GM23248 (cell line): Measurements from ENCODE around the gene TMEM106A.
"Not testable (repeated sequence)": the region's sequence is repeated elsewhere in the genome, so short reads cannot be mapped to it uniquely, and the experiment has no call there.

Source experiments
- EZH2 ChIP-seq: fragments of 200-600 bp; sonication (generic); IDR thresholded peaks from 2 replicates; pipeline ENCODE4 v1.6.1; 2018; ENCODE audit warnings: antibody characterized with exemption, mild to moderate bottlenecking; ENCODE audit not compliant: insufficient read depth, poor library complexity, severe bottlenecking
- EZH2phosphoT487 ChIP-seq: fragments of 200-600 bp; sonication (generic); IDR thresholded peaks from 2 replicates; pipeline ENCODE4 v1.6.1; 2018; ENCODE audit warnings: antibody characterized with exemption, moderate library complexity, mild to moderate bottlenecking, low read depth; ENCODE audit not compliant: insufficient read depth

DNA sequence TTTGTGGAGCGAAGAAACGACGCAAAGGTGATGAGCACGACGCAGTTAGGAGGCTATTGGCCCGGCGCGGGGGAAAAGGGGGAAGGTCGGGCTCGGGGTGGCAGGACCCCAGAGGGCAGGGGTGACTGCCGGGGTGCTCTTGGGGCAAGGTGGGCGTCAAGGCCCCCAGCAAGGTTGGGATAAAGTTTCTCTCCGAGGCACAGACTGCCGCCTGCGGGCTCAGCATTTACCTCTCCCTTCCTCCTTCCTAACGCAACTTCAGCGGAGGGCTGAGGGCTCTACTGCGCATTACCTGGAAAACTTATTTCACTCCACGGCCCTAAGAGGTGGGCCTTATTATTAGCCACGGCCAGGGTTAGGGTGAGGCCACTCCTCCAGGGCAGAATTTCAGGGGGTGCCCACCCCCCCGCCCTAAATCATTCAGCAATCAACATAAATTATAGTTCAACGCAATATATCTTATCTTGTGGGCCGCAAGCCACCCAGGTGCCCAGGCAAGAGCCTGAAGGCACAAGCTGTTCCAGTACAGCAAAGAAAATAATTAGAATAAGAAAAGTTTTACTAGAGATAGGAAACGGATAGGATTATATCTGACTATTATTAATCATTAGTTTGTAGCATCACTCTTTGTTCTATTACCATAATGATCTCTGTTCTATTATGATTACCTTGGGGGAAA is 20.5 kb downstream of the TMEM106A start:
- TF ChIP-seq EZH2, EZH2phosphoT487: not testable (repeated sequence)
